NCI-H1105 (cell line): ENCODE results near the gene FNDC8.
"Not testable (repeated sequence)": the region's sequence is repeated elsewhere in the genome, so short reads cannot be mapped to it uniquely, and the experiment has no call there.

Experiments
- DNase-seq: peaks from one replicate; lab custom pipeline; 2025; lab: John Stamatoyannopoulos, UW

Gene FNDC8

DNA sequence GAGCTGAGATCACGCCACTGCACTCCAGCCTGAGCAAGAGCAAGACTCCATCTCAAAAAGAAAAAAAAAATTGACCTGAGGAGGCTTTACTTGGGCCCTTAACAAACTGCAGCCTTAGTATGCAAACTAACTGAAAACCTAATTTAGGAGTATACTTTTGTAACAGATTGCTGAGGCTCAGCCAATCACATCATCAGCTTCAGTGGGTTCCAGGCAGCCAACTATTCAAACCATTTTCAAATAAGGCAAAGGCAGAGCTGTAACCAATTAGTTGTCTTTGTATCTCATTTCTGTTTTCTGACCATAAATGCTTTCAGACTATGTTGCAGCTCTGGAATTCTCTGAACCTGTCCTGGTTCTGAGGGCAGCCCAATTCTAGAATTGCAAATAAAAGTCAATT, 25.7 kb upstream of the FNDC8 start:
- no peak for DNase-seq

DNA sequence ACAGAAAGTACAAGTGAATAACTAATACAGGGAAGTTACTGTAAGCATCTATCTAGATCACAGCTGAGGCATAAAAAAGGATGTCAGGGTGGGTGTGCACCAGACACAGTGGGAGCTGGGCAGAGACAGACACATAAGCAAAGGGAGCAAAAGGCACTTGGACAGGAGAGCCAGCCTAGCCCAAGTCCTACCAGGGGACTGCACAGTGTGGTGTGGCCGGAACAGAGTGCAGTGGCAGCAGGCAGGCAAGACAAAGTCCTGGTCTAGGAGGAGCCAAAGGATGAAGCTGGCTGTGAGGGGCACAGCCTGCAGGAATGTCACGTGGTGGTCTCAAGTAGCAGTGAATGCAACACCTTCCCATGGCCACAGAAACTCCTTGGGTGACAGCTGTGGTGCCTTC, 23.6 kb upstream of the FNDC8 start:
- DNase-seq, result no peak

DNA sequence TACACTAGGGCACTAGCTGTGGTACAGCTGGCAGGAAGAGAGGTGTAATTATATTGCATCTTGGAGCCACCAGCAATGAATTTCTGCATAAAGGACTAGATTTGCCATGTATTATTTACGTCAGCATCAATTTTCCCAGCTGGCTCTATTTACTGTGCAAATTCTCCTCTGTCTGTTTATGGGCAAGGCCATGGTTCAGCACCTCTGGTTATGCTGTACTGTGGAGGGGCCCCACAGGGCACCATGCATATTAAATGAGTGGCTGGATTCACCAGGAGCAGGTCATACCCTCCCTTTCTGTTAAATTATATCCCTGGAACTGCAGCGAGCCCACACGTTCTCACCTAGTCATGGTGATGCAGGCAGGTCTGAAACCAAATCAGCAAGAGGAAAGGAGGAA, 21.5 kb upstream of the FNDC8 start:
- no peak for DNase-seq

DNA sequence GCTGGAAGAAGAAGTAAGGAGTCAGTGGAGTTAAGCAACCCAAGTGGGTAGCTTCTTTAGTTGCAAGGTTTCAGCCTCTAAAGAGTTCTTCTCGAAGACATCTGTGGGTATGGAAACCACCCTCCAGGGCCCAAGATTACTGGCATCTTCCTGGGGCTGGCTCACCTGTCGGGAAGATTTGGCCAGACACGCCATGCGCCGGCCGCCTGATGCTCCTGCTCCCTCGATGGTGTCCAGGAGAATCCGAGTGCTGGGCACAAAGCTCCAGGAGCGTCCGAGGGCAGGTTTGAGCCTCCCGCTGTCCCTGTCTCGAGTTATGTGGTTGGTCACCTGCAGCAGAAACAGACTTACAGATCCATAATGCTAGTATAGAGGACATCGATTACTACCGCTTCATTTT, 20.4 kb upstream of the FNDC8 start:
- DNase-seq, result no peak

DNA sequence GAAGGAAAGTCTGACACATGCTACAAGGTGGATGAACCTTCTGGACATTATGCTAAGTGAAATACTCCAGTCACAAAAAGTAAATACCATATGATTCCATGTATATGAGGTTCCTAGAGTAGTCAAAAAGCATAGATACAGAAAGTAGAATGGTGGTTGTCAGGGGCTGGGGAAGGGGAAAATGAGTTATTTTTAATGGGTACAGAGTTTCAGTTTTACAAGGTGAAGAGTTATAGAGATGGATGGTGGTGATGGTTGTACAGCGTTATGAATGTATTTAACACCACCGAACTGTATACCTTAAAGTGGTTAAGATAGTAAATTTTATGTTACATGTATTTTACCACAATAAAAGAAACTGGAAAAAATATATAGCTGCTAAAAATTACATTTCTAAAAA, 19.7 kb upstream of the FNDC8 start:
- no peak for DNase-seq

DNA sequence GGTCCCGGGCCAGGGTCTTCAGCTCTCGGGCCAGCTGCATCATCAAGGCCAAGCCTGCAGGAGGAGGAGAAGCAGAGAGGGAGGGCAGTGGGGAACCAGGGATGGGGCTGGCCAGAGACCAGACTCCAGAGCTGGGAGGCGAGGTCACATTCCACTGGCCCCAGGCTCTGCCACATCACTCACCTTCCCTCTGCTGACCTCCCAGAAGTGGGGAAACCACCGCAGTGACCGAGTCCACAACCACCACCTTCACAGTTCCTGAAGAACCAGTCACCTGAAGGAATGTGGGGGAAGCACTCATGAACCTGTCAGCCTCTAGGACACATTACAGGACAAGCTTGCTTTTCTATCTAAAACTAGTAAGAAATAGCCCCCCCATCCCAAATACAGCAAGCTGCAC, 18.1 kb upstream of the FNDC8 start:
- no peak for DNase-seq

DNA sequence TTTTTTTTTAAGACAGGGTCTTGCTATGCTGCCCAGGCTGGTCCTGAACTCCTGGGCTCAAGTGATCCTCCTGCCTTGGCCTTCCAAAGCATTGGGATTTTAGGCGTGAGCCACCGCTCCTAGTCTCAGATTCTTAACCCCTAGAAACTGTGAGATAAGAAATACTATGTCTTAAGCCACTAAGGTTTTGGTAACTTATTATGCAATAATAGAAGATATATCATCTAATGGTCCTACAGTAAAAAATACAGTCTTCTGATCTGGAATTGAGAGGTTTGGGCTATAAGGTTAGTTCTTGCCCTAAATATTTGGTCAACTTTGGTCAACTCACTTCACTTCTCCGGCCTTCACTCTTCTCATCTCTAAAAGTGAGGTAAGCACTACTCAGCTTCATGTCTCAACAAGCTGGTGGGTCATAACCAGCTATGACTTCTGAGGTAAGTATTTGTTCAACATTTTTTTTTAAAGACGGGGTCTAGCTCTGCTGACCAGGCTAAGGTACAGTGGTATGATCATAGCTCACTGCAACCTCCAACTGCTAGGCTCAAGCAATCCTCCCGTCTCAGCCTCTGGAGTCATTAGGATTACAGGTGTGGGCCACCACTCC, 16.5 kb upstream of the FNDC8 start:
- no peak for DNase-seq

DNA sequence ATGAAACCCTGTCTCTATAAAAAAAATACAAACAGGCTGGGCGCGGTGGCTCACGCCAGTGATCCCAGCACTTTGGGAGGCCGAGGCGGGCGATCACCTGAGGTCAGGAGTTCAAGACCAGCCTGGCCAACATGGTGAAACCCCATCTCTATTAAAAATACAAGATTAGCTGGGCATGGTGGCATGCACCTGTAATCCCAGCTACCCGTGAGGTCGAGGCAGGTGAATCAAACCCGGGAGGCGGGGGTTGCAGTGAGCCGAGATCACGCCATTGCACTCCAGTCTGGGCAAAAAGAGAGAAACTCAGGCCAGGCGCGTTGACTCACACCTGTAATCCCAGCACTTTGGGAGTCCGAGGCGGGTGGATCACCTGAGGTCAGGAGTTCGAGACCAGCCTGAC, 10.6 kb upstream of the FNDC8 start:
- DNase-seq, result not testable (repeated sequence)

DNA sequence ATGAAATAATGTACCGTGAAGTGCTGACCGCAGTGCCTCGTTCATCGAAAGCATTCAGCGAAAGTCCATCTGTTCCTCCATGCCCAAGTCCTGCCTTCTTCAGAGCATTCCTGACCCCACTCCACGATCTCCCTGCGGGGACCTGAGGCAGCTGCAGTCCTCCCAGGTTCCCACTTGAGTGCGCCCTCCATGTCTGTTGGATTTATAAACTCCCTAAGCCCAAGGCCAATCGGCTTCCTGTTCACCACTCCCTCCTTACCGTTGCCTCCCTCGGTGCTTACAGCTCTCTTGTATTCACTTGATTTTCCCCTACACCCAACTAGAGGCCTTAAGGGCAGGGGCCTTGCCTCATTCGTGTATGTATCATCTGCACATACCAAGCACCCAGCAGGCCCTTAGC, 4.6 kb upstream of the FNDC8 start:
- no peak for DNase-seq

DNA sequence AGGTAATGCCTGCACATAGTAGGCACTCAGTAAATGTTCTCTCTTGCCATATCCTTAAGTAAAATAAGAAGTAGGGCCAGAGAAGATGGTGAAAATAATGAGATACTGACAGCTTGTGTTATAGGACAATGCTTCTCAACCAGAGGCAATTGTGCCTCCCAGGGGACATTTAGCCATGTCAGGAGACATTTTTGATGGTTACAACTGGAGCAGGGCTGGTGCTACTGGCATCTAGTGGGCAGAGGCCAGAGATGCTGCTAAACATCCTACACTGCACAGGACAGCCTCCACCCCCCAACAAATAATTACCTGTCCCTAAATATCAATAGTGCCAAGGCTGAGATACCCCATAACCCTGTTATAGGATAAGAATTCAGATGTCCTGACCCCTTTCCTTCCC, 3.4 kb upstream of the FNDC8 start:
- DNase-seq, result no peak

DNA sequence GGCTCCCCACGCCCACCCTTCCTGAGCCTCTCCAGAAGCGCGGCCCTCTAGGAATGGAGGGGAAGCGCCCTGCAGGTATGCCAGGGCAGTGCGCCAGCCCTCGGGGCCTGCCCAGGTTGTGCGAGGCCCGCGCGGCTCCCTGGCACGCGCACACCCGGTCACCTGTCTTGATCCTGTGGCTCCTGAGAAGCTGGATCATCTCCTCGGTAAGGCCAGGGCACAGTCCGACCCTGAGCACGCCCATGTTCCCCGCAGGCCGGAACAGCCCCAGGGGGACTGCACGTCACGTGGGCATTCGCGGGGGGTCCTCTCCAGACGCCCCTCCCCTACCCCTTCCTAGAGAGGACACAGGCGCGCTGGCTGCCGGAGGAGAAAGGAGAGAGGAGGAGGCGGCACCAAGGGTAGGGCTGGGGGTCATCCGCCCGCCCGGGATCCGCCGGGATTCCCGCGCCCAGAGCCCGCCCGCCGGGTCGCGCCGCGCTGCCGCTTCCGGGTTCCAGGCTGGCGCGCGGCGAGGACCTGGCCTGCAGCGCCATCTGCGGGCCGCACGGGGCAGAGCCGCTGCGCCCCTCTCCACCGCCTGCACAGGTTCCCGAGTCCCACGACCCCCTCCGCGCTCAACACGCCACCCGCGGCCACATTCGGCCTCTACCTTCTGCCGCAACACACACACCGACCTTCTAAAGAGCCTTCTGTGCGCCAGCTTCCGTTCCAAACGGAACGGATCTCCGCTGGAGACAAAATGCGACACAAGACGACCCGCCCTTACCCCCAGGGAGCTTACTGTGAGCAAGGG, 1.8 kb upstream of the FNDC8 start, which contains the start of gene RAD51D:
RAD51D (minus strand) TSS at position 491 of the 796 bp plus-strand sequence; CDS start at position 244, 247 bp downstream.
- DNase-seq, result peak; percentile 58

DNA sequence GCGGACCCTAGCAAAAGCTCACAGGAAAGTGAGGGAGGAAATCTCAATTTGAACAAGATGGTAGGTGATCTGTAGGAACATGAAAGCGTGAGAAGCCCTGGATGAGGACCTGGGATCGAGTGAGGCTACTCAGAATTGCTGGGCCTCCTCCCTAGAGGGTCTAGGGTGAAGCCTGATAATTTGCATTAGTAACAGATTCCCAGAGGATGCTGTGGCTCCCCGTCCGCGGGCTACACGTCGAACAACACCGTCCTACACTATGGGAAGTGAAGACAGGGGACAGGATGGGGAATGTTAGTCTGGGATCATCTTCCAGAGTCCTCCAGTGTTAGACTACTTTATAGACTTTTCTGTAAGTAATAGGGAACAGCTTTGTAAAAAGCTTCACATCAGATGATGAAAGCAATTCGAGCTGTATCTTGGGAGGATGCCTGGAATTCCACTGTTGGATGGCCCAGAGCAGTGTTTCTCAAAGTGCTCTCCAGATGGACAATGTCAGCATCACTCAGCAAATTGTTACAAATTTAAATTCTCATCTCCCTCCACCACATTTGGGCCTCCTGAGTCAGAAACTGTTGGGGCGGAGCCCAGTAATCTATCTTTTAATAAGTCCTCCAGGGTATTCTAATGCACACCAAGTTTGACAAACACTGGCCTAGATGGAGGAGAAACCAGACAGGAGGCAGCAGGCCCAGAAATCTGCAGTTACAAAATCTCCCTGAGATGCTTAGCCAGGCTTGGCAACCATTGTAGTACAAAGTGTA, 6.5 kb downstream of the FNDC8 start:
- no peak for DNase-seq

DNA sequence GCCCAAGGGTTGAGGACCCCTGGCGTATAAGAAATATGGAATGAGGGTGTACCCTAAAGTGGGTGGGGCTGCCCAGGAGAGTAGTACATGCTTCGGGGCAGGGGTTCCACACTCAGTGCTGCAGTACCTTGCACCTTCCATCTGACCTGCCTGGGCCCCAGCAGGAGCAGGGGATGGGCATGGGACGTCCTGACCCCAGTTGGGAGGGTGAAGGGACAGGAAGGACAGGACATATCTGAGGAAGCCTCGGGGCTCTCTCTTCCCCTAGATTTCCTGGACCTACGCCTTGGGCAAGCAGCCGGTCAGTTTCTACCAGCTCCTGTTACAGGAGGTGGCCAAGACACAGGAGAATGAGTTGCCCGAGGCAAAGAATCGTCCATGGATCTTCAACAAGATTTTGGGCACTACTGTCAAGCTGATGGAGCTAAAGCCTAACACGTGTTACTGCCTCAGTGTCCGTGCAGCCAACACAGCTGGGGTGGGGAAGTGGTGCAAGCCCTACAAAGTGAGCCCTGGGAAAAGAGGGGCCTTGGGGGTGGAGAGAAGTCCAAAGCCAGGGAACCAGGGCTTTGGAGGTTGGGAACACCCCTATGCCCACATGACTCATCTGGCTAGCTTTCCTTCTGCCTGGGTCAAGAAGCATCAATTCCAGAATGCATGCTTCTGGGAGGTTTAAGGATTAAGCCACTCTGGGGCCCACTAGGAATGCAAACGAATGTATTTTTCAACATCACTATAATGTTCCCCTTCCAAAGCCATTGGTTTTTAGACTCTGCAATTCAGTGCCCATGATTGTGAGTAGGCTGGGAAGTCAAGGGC, 7.9 kb downstream of the FNDC8 start:
- no peak for DNase-seq

DNA sequence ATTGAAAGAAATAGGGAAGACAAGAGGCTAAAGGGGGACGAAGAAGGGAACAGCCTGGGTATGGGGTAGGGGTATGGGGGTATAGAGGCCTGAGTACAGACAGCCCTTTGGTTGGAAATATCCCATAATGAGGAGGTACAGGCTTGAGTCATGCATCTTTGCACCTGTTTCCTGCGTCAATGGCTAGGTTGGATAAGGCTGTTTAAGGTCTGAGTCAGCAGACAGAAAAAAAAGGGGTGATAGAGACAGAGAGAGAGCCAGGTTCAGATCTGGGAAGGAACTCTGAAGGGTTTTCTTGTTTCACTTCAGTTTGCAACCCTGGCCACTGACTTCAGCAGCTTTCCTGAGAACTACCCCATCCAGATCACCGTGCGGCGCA, 8.5 kb downstream of the FNDC8 start:
- DNase-seq, result no peak

DNA sequence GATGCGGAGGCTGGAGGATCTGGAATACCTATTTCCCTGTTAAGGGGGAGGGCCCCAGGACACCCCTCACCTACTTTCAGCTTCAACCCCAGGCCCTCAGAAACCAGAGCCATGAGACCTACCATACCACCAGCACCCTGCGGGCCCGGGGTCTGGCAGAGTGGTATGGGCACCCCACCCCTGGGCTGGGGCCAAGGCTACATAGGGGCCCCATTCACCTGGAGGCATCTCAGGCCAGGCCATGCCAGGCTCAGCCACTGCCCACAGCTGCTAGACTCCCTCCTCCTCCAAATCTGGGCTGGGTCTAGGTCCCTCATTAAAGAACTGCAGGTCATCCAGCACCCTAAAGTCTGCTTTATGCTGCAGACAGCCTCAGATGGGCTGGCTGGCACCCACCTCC, 9.0 kb downstream of the FNDC8 start:
- no peak for DNase-seq

DNA sequence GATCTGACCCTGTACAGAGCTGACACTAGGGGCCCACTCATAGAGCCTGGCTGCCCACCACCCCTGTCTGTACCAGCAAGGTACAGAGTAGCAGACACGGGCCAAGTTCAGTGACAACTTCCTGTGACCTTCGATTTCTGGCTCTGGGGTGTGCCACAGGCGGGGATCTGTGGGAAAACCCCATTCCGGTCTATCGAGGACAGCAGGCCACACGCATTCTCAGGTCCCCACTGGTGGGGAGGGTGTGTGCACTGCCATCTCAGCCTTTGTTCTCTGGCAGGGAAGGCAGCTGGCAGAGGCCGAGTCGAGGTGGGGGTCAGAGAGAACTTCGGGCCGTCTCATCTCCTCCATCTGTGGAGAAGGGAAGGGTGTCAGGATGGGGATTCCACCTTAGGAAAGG, 10.7 kb downstream of the FNDC8 start:
- DNase-seq, result no peak

DNA sequence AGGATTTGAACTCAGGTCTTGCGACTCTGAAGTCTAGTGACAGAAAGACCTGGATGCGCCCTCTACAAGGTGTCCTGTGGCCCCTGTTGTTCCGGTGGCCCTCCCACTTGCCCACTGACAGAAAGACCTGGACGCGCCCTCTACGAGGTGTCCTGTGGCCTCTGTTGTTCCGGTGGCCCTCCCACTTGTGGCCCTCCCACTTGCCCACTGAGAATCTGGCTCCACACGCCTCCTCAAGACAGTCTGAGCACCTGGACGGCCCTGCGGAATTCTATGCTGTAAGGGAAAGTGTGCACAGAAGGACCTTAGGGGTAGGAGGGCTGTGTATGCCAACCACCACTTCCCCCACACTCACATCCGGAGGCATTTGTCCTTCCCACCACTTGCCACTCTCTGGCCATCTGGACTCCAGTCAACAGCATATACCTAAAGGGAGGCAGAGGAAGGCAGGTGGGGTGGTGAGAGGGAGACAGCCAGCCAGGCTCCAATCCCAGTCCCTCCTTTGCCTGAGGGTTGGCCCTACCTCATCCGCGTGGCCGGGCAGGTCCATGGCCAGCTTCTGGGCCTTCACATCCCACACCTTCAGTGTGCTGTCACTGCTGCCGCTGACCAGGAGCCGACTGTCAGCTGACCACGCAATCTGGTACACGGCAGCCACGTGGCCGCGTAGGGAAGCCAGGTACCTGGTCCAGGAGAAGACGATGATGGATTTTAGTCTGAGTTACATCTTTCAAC, 11.6 kb downstream of the FNDC8 start:
- DNase-seq, result no peak

DNA sequence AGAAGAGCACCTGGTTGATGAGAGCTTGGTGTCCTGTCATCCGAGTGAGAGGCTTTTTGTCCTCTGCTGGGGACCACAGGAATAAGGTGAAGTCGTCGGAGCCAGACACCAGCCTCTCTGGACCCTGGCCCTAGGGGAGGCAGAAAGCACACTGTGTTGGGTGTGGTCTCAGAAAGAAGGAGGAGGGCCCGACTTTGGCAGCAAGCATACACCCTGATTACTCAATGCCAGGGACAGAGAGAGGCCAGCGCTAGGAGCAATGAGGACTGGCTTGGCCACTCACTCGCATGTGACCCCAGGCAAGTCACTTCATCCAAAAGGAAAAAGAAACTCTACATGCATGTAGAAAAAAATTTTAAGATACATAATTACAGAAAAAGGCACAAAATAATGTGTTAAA, 13.9 kb downstream of the FNDC8 start:
- no peak for DNase-seq

DNA sequence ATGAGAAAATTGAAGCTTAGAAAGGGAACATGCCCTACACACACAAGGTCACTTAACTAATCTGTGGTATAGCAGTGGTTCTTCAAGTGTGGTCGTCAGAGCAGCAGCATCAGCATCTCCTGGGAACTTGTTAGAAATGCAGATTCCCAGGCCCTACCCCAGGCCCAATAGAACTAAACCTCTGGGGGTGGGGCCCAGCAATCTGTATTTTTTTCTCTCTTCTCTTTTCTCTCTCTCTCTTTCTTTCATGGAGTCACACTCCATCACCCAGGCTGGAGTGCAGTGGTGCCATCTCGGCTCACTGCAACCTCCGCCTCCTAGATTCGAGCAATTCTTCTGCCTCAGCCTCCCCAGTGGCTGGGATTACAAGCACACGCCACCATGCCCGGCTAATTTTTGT, 16.8 kb downstream of the FNDC8 start:
- DNase-seq, result no peak

DNA sequence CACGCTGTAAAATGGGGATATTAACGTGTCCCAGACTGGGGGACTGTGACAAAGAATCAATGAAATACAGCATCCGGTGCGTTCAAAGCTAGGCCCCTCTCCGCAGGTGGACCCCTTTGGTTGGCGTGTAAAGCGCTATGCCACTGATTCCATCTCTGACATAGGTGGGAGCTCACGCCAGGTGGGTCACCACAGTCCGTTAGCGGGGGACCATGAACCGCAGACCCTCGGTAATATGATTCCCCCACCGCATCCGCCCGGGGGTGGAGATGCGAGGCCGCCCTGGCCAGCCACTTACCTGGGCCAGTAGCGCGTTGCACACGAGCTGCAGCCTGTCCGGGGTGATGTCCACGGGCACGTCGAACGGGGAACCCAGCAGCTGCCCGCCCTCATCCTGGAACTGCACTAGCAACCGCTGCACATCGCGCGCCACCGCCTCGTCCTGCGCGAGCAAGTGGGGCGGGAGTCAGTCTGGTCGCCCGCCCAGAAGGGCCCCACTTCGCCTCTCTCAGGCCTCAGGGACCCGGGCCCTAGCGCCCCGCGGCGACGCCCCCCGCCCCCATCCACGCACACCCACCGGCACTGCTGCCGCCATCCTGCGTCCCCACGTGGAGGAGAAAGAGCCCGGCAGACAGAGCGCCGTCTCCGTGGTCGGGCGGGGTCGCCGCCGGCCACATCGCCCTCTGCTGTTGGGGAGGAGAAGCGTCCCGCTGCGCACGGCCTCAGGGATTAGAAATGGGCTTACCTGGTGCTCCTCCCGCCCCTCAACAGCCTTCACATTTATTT, 20.5 kb downstream of the FNDC8 start, which contains the start of gene NLE1:
NLE1 (minus strand) TSS at position 623 of the 786 bp plus-strand sequence; CDS start at position 595, 28 bp downstream.
- peak; percentile 28 for DNase-seq

DNA sequence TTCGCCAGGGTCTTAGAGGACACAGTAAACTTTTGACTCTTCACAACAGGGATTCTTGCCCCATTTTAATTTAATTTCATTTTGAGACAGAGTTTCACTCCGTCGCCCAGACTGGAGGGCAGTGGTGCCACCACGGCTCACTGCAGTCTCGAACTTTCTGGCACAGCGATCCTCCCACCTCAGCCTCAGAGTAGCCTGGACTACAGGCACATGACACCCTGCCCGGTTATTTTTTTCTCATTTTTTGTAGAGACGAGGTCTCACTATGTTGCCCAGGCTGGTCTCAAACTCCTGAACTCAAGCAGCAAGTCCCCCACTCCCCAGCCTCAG, 21.0 kb downstream of the FNDC8 start:
- DNase-seq, result no peak
